HEK293 (cell line): Measurements from ENCODE around the gene TUBGCP6.

Experiments used
- BCL6B ChIP-seq: fragments of 450-650 bp; formaldehyde crosslinking; IDR thresholded peaks from 2 replicates; pipeline ENCODE4 v1.5.1; 2017; ENCODE audit warnings: missing biosample characterization, missing genetic modification characterization
- GFI1B ChIP-seq: fragments of 450-650 bp; formaldehyde crosslinking; IDR thresholded peaks from 2 replicates; pipeline ENCODE4 v1.5.1; 2016; ENCODE audit warnings: missing biosample characterization, missing genetic modification characterization
- REPIN1 ChIP-seq: fragments of 450-650 bp; formaldehyde crosslinking; IDR thresholded peaks from 2 replicates; pipeline ENCODE4 v1.5.1; 2017; ENCODE audit warnings: missing biosample characterization, missing genetic modification characterization, low read depth
- SALL2 ChIP-seq: fragments of 450-650 bp; formaldehyde crosslinking; IDR thresholded peaks from 2 replicates; pipeline ENCODE4 v1.5.0; 2017; ENCODE audit warnings: missing biosample characterization, mild to moderate bottlenecking, missing genetic modification characterization, borderline replicate concordance
- SP3 ChIP-seq: fragments of 450-650 bp; formaldehyde crosslinking; IDR thresholded peaks from 2 replicates; pipeline ENCODE4 v1.5.1; 2016; ENCODE audit warnings: missing biosample characterization, missing genetic modification characterization
- ZBTB1 ChIP-seq: fragments of 450-650 bp; formaldehyde crosslinking; IDR thresholded peaks from 2 replicates; pipeline ENCODE4 v1.5.1; 2016; ENCODE audit warnings: missing biosample characterization, missing genetic modification characterization
- ZBTB26 ChIP-seq: fragments of 450-650 bp; formaldehyde crosslinking; optimal IDR thresholded peaks from 2 replicates; pipeline ENCODE3; 2016; ENCODE audit warnings: missing biosample characterization, mild to moderate bottlenecking, missing genetic modification characterization
- ZBTB49 ChIP-seq: fragments of 450-650 bp; formaldehyde crosslinking; IDR thresholded peaks from 2 replicates; pipeline ENCODE4 v1.5.1; 2016; ENCODE audit warnings: missing biosample characterization, missing genetic modification characterization, low read depth
- ZBTB8A ChIP-seq: fragments of 450-650 bp; formaldehyde crosslinking; IDR thresholded peaks from 2 replicates; pipeline ENCODE4 v1.5.1; 2016; ENCODE audit warnings: missing biosample characterization, missing genetic modification characterization
- ZIC2 ChIP-seq: fragments of 450-650 bp; formaldehyde crosslinking; IDR thresholded peaks from 2 replicates; pipeline ENCODE4 v1.5.1; 2016; ENCODE audit warnings: missing biosample characterization, missing genetic modification characterization
- ZNF138 ChIP-seq: fragments of 450-650 bp; formaldehyde crosslinking; IDR thresholded peaks from 2 replicates; pipeline ENCODE4 v1.5.1; 2016; ENCODE audit warnings: missing biosample characterization, missing genetic modification characterization, borderline replicate concordance
- ZNF148 ChIP-seq: fragments of 450-650 bp; formaldehyde crosslinking; IDR thresholded peaks from 2 replicates; pipeline ENCODE4 v1.5.0; 2017; ENCODE audit warnings: missing biosample characterization, missing genetic modification characterization, borderline replicate concordance
- ZNF184 ChIP-seq: fragments of 450-650 bp; IDR thresholded peaks from 2 replicates; pipeline ENCODE4 v1.5.1; 2018; ENCODE audit warnings: missing biosample characterization, mild to moderate bottlenecking, missing genetic modification characterization
- ZNF221 ChIP-seq: fragments of 450-650 bp; formaldehyde crosslinking; IDR thresholded peaks from 2 replicates; pipeline ENCODE4 v1.5.1; 2017; ENCODE audit warnings: missing biosample characterization, missing genetic modification characterization, borderline replicate concordance
- ZNF23 ChIP-seq: fragments of 450-650 bp; formaldehyde crosslinking; IDR thresholded peaks from 2 replicates; pipeline ENCODE4 v1.5.1; 2016; ENCODE audit warnings: missing biosample characterization, missing genetic modification characterization, borderline replicate concordance
- ZNF350 ChIP-seq: fragments of 450-650 bp; formaldehyde crosslinking; IDR thresholded peaks from 2 replicates; pipeline ENCODE4 v1.5.0; 2017; ENCODE audit warnings: missing biosample characterization, mild to moderate bottlenecking, missing genetic modification characterization
- ZNF354C ChIP-seq: fragments of 450-650 bp; formaldehyde crosslinking; IDR thresholded peaks from 2 replicates; pipeline ENCODE4 v1.5.1; 2016; ENCODE audit warnings: missing biosample characterization, missing genetic modification characterization, low read depth, borderline replicate concordance
- ZNF362 ChIP-seq: fragments of 450-650 bp; formaldehyde crosslinking; IDR thresholded peaks from 2 replicates; pipeline ENCODE4 v1.5.1; 2016; ENCODE audit warnings: missing biosample characterization, missing genetic modification characterization
- ZNF404 ChIP-seq: fragments of 450-650 bp; formaldehyde crosslinking; IDR thresholded peaks from 2 replicates; pipeline ENCODE4 v1.5.1; 2017; ENCODE audit warnings: missing biosample characterization, missing genetic modification characterization
- ZNF416 ChIP-seq: fragments of 450-650 bp; formaldehyde crosslinking; IDR thresholded peaks from 2 replicates; pipeline ENCODE4 v1.5.1; 2016; ENCODE audit warnings: missing biosample characterization, missing genetic modification characterization
- ZNF548 ChIP-seq: fragments of 450-650 bp; formaldehyde crosslinking; IDR thresholded peaks from 2 replicates; pipeline ENCODE4 v1.5.1; 2016; ENCODE audit warnings: missing biosample characterization, missing genetic modification characterization
- ZNF624 ChIP-seq: fragments of 450-650 bp; formaldehyde crosslinking; IDR thresholded peaks from 2 replicates; pipeline ENCODE4 v1.5.1; 2017; ENCODE audit warnings: missing biosample characterization, missing genetic modification characterization
- ZNF658 ChIP-seq: fragments of 450-650 bp; formaldehyde crosslinking; IDR thresholded peaks from 2 replicates; pipeline ENCODE4; 2016; ENCODE audit warnings: missing biosample characterization, missing genetic modification characterization
- ZNF670 ChIP-seq: fragments of 450-650 bp; formaldehyde crosslinking; IDR thresholded peaks from 2 replicates; pipeline ENCODE4 v1.5.1; 2016; ENCODE audit warnings: missing biosample characterization, missing genetic modification characterization, low read depth
- ZNF704 ChIP-seq: fragments of 450-650 bp; formaldehyde crosslinking; IDR thresholded peaks from 2 replicates; pipeline ENCODE4 v1.5.1; 2016; ENCODE audit warnings: missing biosample characterization, missing genetic modification characterization
- ZNF747 ChIP-seq: fragments of 450-650 bp; formaldehyde crosslinking; IDR thresholded peaks from 2 replicates; pipeline ENCODE4 v1.5.1; 2016; ENCODE audit warnings: missing biosample characterization, missing genetic modification characterization
- ZNF843 ChIP-seq: fragments of 450-650 bp; formaldehyde crosslinking; IDR thresholded peaks from 2 replicates; pipeline ENCODE4 v1.5.1; 2016; ENCODE audit warnings: missing biosample characterization, missing genetic modification characterization

The TUBGCP6 gene

GRCh38 chr22:50190182-50190940, 54.5 kb downstream of the TUBGCP6 start (continued):
- TF ChIP-seq ZBTB49 (tag by site-specific recombination), result no peak
- peak; percentile 30 for TF ChIP-seq ZBTB26 (tag by site-specific recombination)
- TF ChIP-seq ZNF23 (tag by site-specific recombination), result no peak
- no peak for TF ChIP-seq ZNF658 (tag by site-specific recombination)
- no peak for TF ChIP-seq ZNF350 (tag by site-specific recombination)
- no peak for TF ChIP-seq ZNF221 (tag by site-specific recombination)
- no peak for TF ChIP-seq GFI1B
- TF ChIP-seq ZNF670 (tag by site-specific recombination), result no peak
- no peak for TF ChIP-seq ZNF548
- no peak for TF ChIP-seq BCL6B (tag by site-specific recombination)
- no peak for TF ChIP-seq ZNF404
- peak; percentile 92 for TF ChIP-seq ZIC2 (tag by site-specific recombination)
- TF ChIP-seq ZBTB1 (tag by site-specific recombination), result no peak
- no peak for TF ChIP-seq SALL2 (tag by site-specific recombination)
- no peak for TF ChIP-seq ZNF843 (tag by site-specific recombination)
- no peak for TF ChIP-seq ZNF416 (tag by site-specific recombination)
- TF ChIP-seq ZBTB8A (tag by site-specific recombination), result peak; percentile 50; the same call in 1 of the 2 replicates
- no peak for TF ChIP-seq ZNF624 (tag by site-specific recombination)
- no peak for TF ChIP-seq ZNF362 (tag by site-specific recombination)
- TF ChIP-seq ZNF138, result no peak
- no peak for TF ChIP-seq ZNF747 (tag by site-specific recombination)
- TF ChIP-seq ZNF148 (tag by site-specific recombination), result no peak
- TF ChIP-seq ZNF354C (tag by site-specific recombination), result no peak
- no peak for TF ChIP-seq ZNF184 (tag by site-specific recombination)
- TF ChIP-seq REPIN1 (tag by site-specific recombination), result no peak
- TF ChIP-seq ZNF704, result no peak
- TF ChIP-seq SP3, result peak; percentile 72
